HepG2 (cell line): ENCODE measurements around the gene TRRAP. TPM values are rescaled to one million over a fixed set of nuclear protein-coding genes. Genes with fewer than 3 reads are reported as not detected.

Experiments used
- KDM5B ChIP-seq: sonication (generic); formaldehyde crosslinking; IDR thresholded peaks from 2 replicates; pipeline ENCODE4 v1.4.0; 2020; ENCODE audit warnings: missing genetic modification reagents, mild to moderate bottlenecking, borderline replicate concordance
- KLF15 ChIP-seq: sonication (generic); formaldehyde crosslinking; IDR thresholded peaks from 2 replicates; pipeline ENCODE4 v1.8.1; 2023; ENCODE audit warnings: borderline replicate concordance, mild to moderate bottlenecking, inconsistent platforms, missing genetic modification reagents, mixed read lengths
- NRL ChIP-seq: sonication (generic); formaldehyde crosslinking; IDR thresholded peaks from 2 replicates; pipeline ENCODE4 v1.5.0; 2020; ENCODE audit warnings: missing genetic modification reagents, mild to moderate bottlenecking, moderate library complexity, borderline replicate concordance
- TEAD3 ChIP-seq: optimal IDR thresholded peaks from 2 replicates; pipeline ENCODE3; 2016; ENCODE audit warnings: borderline replicate concordance
- ZNF17 ChIP-seq: sonication (generic); formaldehyde crosslinking; IDR thresholded peaks from 2 replicates; pipeline ENCODE4 v1.5.0; 2020; ENCODE audit warnings: mild to moderate bottlenecking, missing genetic modification reagents
- ZNF326 ChIP-seq: sonication (generic); formaldehyde crosslinking; IDR thresholded peaks from 2 replicates; pipeline ENCODE4 v1.4.0; 2020; ENCODE audit warnings: missing genetic modification reagents, borderline replicate concordance
- ZNF570 ChIP-seq: sonication (generic); formaldehyde crosslinking; IDR thresholded peaks from 2 replicates; pipeline ENCODE4 v1.4.0; 2020; ENCODE audit warnings: mild to moderate bottlenecking, missing genetic modification reagents, borderline replicate concordance
- ZZZ3 ChIP-seq: sonication (generic); formaldehyde crosslinking; IDR thresholded peaks from 2 replicates; pipeline ENCODE4 v1.4.0; 2020; ENCODE audit warnings: missing genetic modification reagents, mild to moderate bottlenecking, borderline replicate concordance
- polyA plus RNA-seq, 8 experiments: library from polyadenylated mRNA; depleted of rRNA in 3 of 8; stranded (reverse) in 7 of 8; unstranded in 1 of 8; fragments of >200 nt; fragmentation: Illumina TruSeq in 4 of 8; extraction: Trizol in 4 of 8; gene quantifications; 2 replicates each; pipeline versions ENCODE4 v1.2.1 to v1.2.3, GENCODE V29; 2011 to 2016; ENCODE audit warnings: low read depth in 4 of 8, missing spikeins in 1 of 8, mixed read lengths in 1 of 8; ENCODE audit not compliant: insufficient read depth in 1 of 8
- total RNA-seq, 5 experiments: library from RNA; depleted of rRNA; stranded (reverse); fragments of >200 nt; fragmentation: Illumina TruSeq; extraction: Trizol; gene quantifications; 2 replicates each; pipeline ENCODE4 v1.2.3, GENCODE V29; 2016; ENCODE audit warnings: low read depth in 1 of 5
- TF ChIP-seq, protein P1 (sequence below): IDR thresholded peaks from 2 replicates; pipeline ENCODE4 v1.4.0; 2020; ENCODE audit warnings: mild to moderate bottlenecking, missing genetic modification reagents
- TF ChIP-seq, protein P2 (sequence below): sonication (generic); formaldehyde crosslinking; IDR thresholded peaks from 2 replicates; pipeline ENCODE4 v1.4.0; 2020; ENCODE audit warnings: missing genetic modification reagents
- TF ChIP-seq, protein P3 (sequence below): sonication (generic); formaldehyde crosslinking; conservative IDR thresholded peaks from 2 replicates; pipeline ENCODE4 v1.8.1; 2023; ENCODE audit warnings: missing genetic modification reagents
- TF ChIP-seq, protein P4 (sequence below): sonication (generic); formaldehyde crosslinking; IDR thresholded peaks from 2 replicates; pipeline ENCODE4; 2020; ENCODE audit warnings: missing genetic modification reagents, mild to moderate bottlenecking, borderline replicate concordance
- TF ChIP-seq, protein P5 (sequence below): sonication (generic); formaldehyde crosslinking; IDR thresholded peaks from 2 replicates; pipeline ENCODE4 v1.9.0; 2022; ENCODE audit warnings: low read depth, missing genetic modification reagents
- TF ChIP-seq, protein P6 (sequence below): sonication (generic); formaldehyde crosslinking; IDR thresholded peaks from 2 replicates; pipeline ENCODE4 v1.5.0; 2020; ENCODE audit warnings: mild to moderate bottlenecking, missing genetic modification reagents

The TRRAP gene
- total and polyA plus RNA-seq, 2 of the 13 experiments (the other 11 are each of a cell fraction or from before 2014, with no cell fraction given) = 8.6 to 10.5 TPM

DNA sequence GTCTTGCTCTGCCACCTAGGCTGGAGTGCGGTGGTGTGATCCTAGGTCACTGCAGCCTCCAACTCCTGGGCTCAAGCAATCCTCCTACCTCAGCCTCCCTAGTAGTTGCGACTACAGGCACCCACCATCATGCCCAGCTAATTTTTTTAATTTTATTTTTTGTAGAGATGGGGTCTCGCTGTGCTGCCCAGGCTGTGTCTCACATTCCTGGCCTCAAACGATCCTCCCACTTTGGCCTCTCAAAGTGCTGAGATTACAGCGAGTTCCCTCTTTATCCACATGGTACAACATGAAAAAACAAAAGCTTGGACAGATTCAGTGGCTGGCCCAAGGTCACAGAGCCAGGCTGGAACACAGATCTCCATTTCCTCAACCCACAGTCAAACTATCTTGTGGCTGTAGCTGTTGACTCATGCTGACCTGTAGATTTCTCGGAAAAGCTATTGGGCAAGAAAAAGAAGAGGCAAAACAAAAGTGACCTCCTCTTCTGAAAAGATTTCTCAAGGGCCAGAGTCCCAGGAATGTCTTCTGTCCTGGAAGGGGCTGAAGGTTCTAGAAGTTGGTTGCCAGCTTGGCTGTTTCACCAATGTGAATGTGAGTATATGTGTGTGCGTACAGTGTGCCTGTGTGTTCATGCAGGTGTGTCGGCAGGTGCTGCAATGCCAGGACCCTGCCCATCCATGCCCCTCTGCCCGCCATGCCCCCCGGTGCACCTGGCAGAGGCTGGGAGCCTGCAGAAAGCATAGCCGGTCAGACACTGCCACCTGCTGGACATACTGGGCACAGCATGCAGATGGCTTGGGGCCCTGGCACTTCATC is 36.9 kb upstream of the TRRAP start (continued):
- TF ChIP-seq, protein P1, sequence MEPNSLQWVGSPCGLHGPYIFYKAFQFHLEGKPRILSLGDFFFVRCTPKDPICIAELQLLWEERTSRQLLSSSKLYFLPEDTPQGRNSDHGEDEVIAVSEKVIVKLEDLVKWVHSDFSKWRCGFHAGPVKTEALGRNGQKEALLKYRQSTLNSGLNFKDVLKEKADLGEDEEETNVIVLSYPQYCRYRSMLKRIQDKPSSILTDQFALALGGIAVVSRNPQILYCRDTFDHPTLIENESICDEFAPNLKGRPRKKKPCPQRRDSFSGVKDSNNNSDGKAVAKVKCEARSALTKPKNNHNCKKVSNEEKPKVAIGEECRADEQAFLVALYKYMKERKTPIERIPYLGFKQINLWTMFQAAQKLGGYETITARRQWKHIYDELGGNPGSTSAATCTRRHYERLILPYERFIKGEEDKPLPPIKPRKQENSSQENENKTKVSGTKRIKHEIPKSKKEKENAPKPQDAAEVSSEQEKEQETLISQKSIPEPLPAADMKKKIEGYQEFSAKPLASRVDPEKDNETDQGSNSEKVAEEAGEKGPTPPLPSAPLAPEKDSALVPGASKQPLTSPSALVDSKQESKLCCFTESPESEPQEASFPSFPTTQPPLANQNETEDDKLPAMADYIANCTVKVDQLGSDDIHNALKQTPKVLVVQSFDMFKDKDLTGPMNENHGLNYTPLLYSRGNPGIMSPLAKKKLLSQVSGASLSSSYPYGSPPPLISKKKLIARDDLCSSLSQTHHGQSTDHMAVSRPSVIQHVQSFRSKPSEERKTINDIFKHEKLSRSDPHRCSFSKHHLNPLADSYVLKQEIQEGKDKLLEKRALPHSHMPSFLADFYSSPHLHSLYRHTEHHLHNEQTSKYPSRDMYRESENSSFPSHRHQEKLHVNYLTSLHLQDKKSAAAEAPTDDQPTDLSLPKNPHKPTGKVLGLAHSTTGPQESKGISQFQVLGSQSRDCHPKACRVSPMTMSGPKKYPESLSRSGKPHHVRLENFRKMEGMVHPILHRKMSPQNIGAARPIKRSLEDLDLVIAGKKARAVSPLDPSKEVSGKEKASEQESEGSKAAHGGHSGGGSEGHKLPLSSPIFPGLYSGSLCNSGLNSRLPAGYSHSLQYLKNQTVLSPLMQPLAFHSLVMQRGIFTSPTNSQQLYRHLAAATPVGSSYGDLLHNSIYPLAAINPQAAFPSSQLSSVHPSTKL = no peak
- no peak for TF ChIP-seq ZZZ3
- peak; percentile 31 for TF ChIP-seq TEAD3 (CRISPR knock-in tag)
- TF ChIP-seq, protein P2, sequence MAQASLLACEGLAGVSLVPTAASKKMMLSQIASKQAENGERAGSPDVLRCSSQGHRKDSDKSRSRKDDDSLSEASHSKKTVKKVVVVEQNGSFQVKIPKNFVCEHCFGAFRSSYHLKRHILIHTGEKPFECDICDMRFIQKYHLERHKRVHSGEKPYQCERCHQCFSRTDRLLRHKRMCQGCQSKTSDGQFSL (CRISPR knock-in tag) = no peak
- peak; percentile 66; the same call in 1 of the 2 replicates for TF ChIP-seq NRL (CRISPR knock-in tag)
- TF ChIP-seq, protein P3, sequence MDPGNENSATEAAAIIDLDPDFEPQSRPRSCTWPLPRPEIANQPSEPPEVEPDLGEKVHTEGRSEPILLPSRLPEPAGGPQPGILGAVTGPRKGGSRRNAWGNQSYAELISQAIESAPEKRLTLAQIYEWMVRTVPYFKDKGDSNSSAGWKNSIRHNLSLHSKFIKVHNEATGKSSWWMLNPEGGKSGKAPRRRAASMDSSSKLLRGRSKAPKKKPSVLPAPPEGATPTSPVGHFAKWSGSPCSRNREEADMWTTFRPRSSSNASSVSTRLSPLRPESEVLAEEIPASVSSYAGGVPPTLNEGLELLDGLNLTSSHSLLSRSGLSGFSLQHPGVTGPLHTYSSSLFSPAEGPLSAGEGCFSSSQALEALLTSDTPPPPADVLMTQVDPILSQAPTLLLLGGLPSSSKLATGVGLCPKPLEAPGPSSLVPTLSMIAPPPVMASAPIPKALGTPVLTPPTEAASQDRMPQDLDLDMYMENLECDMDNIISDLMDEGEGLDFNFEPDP = no peak
- TF ChIP-seq, protein P4, sequence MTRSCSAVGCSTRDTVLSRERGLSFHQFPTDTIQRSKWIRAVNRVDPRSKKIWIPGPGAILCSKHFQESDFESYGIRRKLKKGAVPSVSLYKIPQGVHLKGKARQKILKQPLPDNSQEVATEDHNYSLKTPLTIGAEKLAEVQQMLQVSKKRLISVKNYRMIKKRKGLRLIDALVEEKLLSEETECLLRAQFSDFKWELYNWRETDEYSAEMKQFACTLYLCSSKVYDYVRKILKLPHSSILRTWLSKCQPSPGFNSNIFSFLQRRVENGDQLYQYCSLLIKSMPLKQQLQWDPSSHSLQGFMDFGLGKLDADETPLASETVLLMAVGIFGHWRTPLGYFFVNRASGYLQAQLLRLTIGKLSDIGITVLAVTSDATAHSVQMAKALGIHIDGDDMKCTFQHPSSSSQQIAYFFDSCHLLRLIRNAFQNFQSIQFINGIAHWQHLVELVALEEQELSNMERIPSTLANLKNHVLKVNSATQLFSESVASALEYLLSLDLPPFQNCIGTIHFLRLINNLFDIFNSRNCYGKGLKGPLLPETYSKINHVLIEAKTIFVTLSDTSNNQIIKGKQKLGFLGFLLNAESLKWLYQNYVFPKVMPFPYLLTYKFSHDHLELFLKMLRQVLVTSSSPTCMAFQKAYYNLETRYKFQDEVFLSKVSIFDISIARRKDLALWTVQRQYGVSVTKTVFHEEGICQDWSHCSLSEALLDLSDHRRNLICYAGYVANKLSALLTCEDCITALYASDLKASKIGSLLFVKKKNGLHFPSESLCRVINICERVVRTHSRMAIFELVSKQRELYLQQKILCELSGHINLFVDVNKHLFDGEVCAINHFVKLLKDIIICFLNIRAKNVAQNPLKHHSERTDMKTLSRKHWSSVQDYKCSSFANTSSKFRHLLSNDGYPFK (CRISPR knock-in tag) = no peak
- TF ChIP-seq ZNF570 (CRISPR knock-in tag) = no peak
- TF ChIP-seq ZNF326 = no peak
- TF ChIP-seq KDM5B (CRISPR knock-in tag) = peak; percentile 24; the same call in 1 of the 2 replicates
- TF ChIP-seq ZNF17 = no peak
- TF ChIP-seq, protein P5, sequence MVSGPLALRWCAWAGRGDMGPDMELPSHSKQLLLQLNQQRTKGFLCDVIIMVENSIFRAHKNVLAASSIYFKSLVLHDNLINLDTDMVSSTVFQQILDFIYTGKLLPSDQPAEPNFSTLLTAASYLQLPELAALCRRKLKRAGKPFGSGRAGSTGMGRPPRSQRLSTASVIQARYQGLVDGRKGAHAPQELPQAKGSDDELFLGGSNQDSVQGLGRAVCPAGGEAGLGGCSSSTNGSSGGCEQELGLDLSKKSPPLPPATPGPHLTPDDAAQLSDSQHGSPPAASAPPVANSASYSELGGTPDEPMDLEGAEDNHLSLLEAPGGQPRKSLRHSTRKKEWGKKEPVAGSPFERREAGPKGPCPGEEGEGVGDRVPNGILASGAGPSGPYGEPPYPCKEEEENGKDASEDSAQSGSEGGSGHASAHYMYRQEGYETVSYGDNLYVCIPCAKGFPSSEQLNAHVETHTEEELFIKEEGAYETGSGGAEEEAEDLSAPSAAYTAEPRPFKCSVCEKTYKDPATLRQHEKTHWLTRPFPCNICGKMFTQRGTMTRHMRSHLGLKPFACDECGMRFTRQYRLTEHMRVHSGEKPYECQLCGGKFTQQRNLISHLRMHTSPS (CRISPR knock-in tag) = peak; percentile 64
- TF ChIP-seq KLF15 (CRISPR knock-in tag) = no peak
- TF ChIP-seq, protein P6, sequence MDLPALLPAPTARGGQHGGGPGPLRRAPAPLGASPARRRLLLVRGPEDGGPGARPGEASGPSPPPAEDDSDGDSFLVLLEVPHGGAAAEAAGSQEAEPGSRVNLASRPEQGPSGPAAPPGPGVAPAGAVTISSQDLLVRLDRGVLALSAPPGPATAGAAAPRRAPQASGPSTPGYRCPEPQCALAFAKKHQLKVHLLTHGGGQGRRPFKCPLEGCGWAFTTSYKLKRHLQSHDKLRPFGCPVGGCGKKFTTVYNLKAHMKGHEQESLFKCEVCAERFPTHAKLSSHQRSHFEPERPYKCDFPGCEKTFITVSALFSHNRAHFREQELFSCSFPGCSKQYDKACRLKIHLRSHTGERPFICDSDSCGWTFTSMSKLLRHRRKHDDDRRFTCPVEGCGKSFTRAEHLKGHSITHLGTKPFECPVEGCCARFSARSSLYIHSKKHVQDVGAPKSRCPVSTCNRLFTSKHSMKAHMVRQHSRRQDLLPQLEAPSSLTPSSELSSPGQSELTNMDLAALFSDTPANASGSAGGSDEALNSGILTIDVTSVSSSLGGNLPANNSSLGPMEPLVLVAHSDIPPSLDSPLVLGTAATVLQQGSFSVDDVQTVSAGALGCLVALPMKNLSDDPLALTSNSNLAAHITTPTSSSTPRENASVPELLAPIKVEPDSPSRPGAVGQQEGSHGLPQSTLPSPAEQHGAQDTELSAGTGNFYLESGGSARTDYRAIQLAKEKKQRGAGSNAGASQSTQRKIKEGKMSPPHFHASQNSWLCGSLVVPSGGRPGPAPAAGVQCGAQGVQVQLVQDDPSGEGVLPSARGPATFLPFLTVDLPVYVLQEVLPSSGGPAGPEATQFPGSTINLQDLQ = no peak
